Vagina (tissue), 2 donors: ENCODE measurements around the gene PKD2L2. TPM values are rescaled to one million over a fixed set of nuclear protein-coding genes. Genes with fewer than 3 reads are reported as not detected.

ENCODE experiments used
- DNase-seq, 2 donors: peaks; one replicate each; pipeline ENCODE4 v3.0.0-alpha.2; 2017; ENCODE audit errors: extremely low spot score in 2 of 2
- H3K27ac ChIP-seq: fragments of 200-600 bp; sonication (generic); one replicate; pipeline ENCODE4 v1.5.1; 2019
- H3K27me3 ChIP-seq: fragments of 200-600 bp; sonication (generic); one replicate; pipeline ENCODE4 v1.5.1; 2019
- H3K36me3 ChIP-seq, 2 donors: fragments of 200-600 bp; sonication (generic); one replicate each; pipeline ENCODE4 v1.5.1; 2017 to 2019
- H3K4me1 ChIP-seq: fragments of 200-600 bp; sonication (generic); one replicate; pipeline ENCODE4 v1.5.1; 2019
- H3K4me3 ChIP-seq, 2 donors: fragments of 200-600 bp; sonication (generic); 1 replicate in 1 of 2; 2 replicates in 1 of 2; pipeline ENCODE4 v1.5.1; 2016 to 2019
- H3K9me3 ChIP-seq: fragments of 200-600 bp; sonication (generic); one replicate; pipeline ENCODE4 v1.5.1; 2019
- POLR2A ChIP-seq, 2 donors: fragments of 450-650 bp; IDR thresholded peaks; one replicate each; pipeline ENCODE4 v1.6.1; 2017; ENCODE audit warnings: antibody characterized with exemption in 2 of 2, mild to moderate bottlenecking in 2 of 2, moderate library complexity in 2 of 2
- POLR2AphosphoS5 ChIP-seq, 2 donors: sonication (generic); formaldehyde crosslinking; IDR thresholded peaks; one replicate each; pipeline ENCODE4 v1.9.0; 2017; ENCODE audit warnings: antibody characterized with exemption in 2 of 2, mild to moderate bottlenecking in 2 of 2, low read depth in 1 of 2; ENCODE audit not compliant: insufficient read depth in 1 of 2
- intact Hi-C: fragments of 100-400 bp; cut with DNase I; formaldehyde crosslinking; loops from one replicate; pipeline ENCODE4 v1.15.1; 2023
- total RNA-seq: library from RNA; depleted of rRNA; stranded (reverse); fragments of >200 nt; gene quantifications from one replicate; pipeline ENCODE4 v1.2.3, GENCODE V29; 2016
- TF ChIP-seq, protein P1 (sequence below), 3 experiments: fragments of 450-650 bp in 2 of 3; fragments of 200-600 bp in 1 of 3; sonication (generic) in 1 of 3; IDR thresholded peaks; one replicate each; pipeline ENCODE4 v1.5.1; 2017 to 2019; ENCODE audit warnings: antibody characterized with exemption in 3 of 3, mild to moderate bottlenecking in 2 of 3, moderate library complexity in 2 of 3

PKD2L2 gene
- not detected for total RNA-seq

DNA sequence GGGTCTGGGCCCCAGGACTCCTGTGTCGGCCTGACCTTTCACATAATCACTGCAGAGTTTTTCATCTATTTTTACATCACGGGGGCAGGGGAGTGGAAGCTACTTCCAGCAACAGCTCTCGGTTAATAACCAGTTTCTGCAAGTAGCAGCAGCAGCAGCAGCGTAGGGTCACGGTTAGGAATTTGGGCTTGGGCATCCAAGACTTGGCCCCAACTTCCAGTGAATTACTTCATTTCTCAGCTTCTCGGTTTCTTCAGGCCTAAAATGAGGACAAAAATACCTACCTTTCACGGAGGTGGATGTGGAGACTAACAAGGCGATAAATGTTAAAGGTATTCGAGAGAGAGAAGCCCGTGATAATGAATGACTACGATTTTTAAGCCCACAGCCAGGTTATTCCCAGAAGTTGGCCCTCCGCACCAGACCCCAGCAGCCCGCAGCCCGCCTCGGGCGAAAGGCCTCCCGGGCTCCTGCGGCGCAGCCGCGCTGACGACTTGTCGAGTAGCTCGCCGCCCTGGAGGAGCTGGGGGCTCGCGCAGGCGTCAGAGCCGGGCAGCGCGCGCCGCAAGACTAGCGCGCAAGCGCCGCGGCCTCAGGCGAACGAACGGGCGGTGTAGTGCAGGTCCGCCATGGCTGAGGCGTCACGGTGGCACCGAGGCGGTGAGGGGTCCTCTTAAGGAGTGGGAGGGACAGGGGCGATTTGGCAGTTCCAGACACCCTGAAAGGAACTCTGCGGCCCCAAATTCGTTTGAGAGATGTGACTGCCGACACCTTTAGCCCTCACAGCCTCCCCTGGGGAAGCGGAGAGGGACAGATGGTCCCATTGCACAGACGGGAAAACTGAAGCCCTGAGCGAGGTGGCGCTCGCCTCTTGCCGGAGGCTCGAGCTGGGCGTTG, at the start of gene PKD2L2:
Gene PKD2L2 (plus strand): TSS at position 595 of the 897 bp plus-strand sequence. CDS start 35 bp downstream, at position 630.
- H3K36me3 ChIP-seq: no peaks in the 10 kb centered on the region
- H3K27ac ChIP-seq: peak within 1 kb of the TSS; percentile 78
- TF ChIP-seq POLR2A (IDR thresholded peaks at IDR 0.05): no peak
- TF ChIP-seq, protein P1, sequence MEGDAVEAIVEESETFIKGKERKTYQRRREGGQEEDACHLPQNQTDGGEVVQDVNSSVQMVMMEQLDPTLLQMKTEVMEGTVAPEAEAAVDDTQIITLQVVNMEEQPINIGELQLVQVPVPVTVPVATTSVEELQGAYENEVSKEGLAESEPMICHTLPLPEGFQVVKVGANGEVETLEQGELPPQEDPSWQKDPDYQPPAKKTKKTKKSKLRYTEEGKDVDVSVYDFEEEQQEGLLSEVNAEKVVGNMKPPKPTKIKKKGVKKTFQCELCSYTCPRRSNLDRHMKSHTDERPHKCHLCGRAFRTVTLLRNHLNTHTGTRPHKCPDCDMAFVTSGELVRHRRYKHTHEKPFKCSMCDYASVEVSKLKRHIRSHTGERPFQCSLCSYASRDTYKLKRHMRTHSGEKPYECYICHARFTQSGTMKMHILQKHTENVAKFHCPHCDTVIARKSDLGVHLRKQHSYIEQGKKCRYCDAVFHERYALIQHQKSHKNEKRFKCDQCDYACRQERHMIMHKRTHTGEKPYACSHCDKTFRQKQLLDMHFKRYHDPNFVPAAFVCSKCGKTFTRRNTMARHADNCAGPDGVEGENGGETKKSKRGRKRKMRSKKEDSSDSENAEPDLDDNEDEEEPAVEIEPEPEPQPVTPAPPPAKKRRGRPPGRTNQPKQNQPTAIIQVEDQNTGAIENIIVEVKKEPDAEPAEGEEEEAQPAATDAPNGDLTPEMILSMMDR (IDR thresholded peaks at IDR 0.05): peak in 1 of 3 experiments; percentile 9
- peak in 1 of 2 donors; percentile 56 for TF ChIP-seq POLR2AphosphoS5 (IDR thresholded peaks at IDR 0.05; ENCODE audit: insufficient read depth in 1 of 2, low read depth in 1 of 2)
- peak within 1 kb of the TSS; percentile 41 for H3K4me3 ChIP-seq
- H3K27me3 ChIP-seq: no peaks in the 10 kb centered on the region
- H3K4me1 ChIP-seq: peaks cover 25% of the 10 kb centered on the region
- DNase-seq: no peak
- intact Hi-C loops: loop anchor here (5.0 kb wide), 1 partner anchor 438 kb away; no protein-coding TSS in a partner anchor
- no peaks in the 10 kb centered on the region for H3K9me3 ChIP-seq

DNA sequence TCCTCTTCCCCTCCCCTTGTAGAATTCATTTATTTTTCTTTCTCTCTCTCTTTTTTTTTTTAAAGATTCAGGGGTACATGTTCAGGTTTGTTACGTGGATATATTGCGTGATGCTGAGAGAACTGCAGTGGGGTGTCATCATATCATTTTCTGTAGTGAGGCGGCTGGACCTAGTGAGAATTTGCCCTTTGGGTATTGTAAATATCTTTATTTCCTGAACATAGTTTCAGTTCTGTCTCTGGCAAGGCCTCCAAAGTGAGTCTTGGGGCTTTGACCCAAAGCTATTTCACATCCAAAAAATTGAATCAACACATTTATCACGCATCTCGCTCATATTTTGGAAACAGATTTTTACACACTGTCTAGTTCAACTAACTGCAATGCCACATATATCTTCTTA, 47.0 kb upstream of the PKD2L2 start:
- Histone ChIP-seq H3K27me3 (no peaks in the 10 kb centered on the region), H3K9me3 (no peaks in the 10 kb centered on the region), H3K4me1 (no peaks in the 10 kb centered on the region), H3K4me3 (no peak overlapping the region), H3K27ac (no peak overlapping the region), H3K36me3 (no peaks in the 10 kb centered on the region)
- intact Hi-C loops: no loop called here
- DNase-seq: no peak
- no peak for TF ChIP-seq POLR2A (IDR thresholded peaks at IDR 0.05)
- TF ChIP-seq, protein P1 (IDR thresholded peaks at IDR 0.05): no peak
- TF ChIP-seq POLR2AphosphoS5 (IDR thresholded peaks at IDR 0.05; ENCODE audit: insufficient read depth in 1 of 2, low read depth in 1 of 2): no peak

DNA sequence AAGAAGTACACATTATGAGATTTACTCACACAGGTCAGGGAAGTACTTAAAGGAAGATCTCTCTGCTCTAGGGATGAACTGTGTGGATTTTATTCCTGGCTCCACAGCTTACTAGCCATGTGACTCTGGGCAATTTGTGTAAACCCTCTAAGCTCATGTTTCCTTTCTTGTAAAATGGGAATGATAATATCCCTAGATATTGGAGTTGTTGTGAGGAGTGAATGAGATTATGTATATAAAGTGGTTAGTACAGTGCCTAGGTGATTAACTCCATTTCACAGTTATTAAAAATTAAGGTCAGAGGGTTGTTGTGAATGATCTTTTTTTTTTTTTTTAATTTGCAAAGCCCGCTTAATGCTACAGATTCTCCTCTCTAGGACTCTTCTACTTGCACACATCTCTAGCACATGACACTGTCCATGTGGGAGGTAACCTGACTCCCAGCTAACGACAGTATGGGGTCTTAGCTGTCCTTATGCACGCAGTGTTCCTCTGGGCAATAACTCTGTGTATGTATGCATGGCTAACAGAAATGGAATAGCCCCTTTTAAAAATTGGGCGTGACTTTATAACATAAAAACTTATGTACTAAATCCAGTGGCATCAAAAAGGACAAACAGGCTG, 45.5 kb upstream of the PKD2L2 start:
- no peak for DNase-seq
- no peak for TF ChIP-seq POLR2A (IDR thresholded peaks at IDR 0.05)
- TF ChIP-seq, protein P1 (IDR thresholded peaks at IDR 0.05): no peak
- TF ChIP-seq POLR2AphosphoS5 (IDR thresholded peaks at IDR 0.05; ENCODE audit: insufficient read depth in 1 of 2, low read depth in 1 of 2): no peak
- no peak overlapping the region for H3K4me3 ChIP-seq
- no peaks in the 10 kb centered on the region for H3K4me1 ChIP-seq
- intact Hi-C loops: no loop called here
- H3K36me3 ChIP-seq: no peaks in the 10 kb centered on the region
- no peaks in the 10 kb centered on the region for H3K9me3 ChIP-seq
- H3K27ac ChIP-seq: no peak overlapping the region
- no peaks in the 10 kb centered on the region for H3K27me3 ChIP-seq

DNA sequence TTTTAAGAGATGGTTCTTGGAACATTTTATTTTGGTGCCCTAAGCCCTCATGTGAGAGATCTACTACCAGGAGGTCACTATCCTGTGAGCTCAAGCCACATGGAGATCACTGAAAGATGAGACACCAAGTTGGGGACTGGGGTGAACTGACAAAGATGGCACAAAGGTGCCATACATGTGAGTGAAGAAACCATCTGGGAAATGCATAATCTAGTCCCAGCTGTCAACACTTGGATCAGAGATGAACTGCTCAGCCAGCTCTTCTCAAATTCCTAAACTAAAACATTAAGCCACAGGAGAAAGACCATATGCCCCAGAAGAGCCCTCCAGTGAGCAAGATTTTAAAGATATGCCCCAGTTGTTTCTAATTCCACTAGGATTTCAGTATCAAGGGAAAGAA, 43.8 kb upstream of the PKD2L2 start:
- intact Hi-C loops: no loop called here

More for the DNA sequence above, 43.8 kb upstream of the PKD2L2 start:
- H3K27me3 ChIP-seq: no peaks in the 10 kb centered on the region
- no peak overlapping the region for H3K27ac ChIP-seq
- H3K9me3 ChIP-seq: no peaks in the 10 kb centered on the region
- no peaks in the 10 kb centered on the region for H3K36me3 ChIP-seq
- no peak overlapping the region for H3K4me3 ChIP-seq
- TF ChIP-seq POLR2AphosphoS5 (IDR thresholded peaks at IDR 0.05; ENCODE audit: insufficient read depth in 1 of 2, low read depth in 1 of 2): no peak
- TF ChIP-seq POLR2A (IDR thresholded peaks at IDR 0.05): no peak
- TF ChIP-seq, protein P1 (IDR thresholded peaks at IDR 0.05): no peak
- DNase-seq: no peak
- no peaks in the 10 kb centered on the region for H3K4me1 ChIP-seq
